Measurements from ENCODE around the gene ZNF146.

Gene ZNF146

DNA sequence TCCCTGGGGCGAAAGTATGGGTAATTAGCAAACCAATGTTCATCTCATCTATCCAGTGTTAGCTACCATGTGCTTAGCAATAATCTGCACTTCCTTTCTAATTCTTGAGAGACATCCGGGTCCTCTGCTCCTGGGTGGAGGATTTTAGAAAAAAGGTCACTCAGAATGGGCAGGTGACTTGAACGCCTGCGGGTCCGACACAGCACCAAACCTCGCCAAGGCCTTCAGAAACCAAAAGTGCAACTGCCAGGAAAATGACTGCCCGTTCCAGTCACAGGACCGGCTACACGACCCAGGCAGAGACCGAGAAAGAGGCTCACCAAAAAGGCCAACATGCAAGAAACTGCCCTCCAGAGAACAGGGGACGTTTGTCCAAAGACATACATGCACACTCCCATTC lies 39.9 kb downstream of the ZNF146 start:
- TF ChIP-seq SIN3A (IDR thresholded peaks at IDR 0.05; ENCODE audit: borderline replicate concordance, insufficient read depth, low read length) (no peak), FOXP2 (optimal IDR thresholded peaks at IDR 0.05; ENCODE audit: borderline replicate concordance, extremely low read depth, extremely low read length, insufficient read depth) (no peak), POLR2AphosphoS5 (IDR thresholded peaks at IDR 0.05; ENCODE audit: low read depth, low read length) (no peak), TAF1 (IDR thresholded peaks at IDR 0.05; ENCODE audit: borderline replicate concordance, insufficient read depth, low read length) (no peak)
- TF ChIP-seq, protein P1, sequence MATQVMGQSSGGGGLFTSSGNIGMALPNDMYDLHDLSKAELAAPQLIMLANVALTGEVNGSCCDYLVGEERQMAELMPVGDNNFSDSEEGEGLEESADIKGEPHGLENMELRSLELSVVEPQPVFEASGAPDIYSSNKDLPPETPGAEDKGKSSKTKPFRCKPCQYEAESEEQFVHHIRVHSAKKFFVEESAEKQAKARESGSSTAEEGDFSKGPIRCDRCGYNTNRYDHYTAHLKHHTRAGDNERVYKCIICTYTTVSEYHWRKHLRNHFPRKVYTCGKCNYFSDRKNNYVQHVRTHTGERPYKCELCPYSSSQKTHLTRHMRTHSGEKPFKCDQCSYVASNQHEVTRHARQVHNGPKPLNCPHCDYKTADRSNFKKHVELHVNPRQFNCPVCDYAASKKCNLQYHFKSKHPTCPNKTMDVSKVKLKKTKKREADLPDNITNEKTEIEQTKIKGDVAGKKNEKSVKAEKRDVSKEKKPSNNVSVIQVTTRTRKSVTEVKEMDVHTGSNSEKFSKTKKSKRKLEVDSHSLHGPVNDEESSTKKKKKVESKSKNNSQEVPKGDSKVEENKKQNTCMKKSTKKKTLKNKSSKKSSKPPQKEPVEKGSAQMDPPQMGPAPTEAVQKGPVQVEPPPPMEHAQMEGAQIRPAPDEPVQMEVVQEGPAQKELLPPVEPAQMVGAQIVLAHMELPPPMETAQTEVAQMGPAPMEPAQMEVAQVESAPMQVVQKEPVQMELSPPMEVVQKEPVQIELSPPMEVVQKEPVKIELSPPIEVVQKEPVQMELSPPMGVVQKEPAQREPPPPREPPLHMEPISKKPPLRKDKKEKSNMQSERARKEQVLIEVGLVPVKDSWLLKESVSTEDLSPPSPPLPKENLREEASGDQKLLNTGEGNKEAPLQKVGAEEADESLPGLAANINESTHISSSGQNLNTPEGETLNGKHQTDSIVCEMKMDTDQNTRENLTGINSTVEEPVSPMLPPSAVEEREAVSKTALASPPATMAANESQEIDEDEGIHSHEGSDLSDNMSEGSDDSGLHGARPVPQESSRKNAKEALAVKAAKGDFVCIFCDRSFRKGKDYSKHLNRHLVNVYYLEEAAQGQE (IDR thresholded peaks at IDR 0.05; ENCODE audit: insufficient read depth in 1 of 2, low read depth in 2 of 2, low read length in 2 of 2), result no peak

DNA sequence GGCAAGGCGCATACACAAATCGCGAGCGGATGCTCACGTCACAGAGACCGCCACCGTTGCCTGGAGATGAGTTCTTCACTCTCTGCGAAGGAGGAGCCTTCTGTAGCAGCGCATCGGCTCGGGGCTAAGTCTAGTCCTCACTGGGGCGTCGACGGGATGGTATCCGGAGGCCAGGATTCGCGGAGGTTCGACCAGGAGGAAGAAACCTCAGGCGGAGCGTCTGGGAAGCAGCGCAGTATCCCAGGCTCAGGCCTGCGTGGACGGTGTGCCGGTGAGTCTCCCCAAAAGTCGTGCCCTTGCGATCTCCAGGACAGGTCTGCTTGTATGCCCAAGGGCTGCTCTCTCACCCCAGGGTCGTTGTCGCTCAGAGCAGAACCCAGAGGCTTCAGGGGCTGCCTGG lies 40.4 kb downstream of the ZNF146 start:
- TF ChIP-seq FOXP2 (optimal IDR thresholded peaks at IDR 0.05; ENCODE audit: borderline replicate concordance, extremely low read depth, extremely low read length, insufficient read depth) (no peak), SIN3A (IDR thresholded peaks at IDR 0.05; ENCODE audit: borderline replicate concordance, insufficient read depth, low read length) (no peak), TAF1 (IDR thresholded peaks at IDR 0.05; ENCODE audit: borderline replicate concordance, insufficient read depth, low read length) (no peak)

DNA sequence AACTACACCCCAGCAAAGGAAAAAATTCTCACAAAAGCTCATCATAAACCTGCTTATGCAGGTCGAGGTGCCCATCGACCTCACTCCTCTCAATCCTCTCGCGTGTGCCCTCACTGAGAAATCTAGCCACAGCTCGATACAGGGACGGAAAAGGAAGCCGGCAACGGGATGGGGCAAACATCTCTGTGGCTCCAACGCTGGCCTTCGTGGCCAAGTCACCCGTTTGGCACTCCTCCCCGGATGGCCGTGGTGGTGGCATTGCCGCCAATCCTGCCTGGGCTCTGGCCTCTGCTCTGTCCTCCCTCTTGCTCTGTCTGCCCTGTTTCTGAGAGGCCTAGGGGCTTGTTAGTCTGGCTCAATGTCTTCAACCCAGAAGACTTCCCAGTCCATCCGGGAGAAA lies 41.2 kb downstream of the ZNF146 start:
- TF ChIP-seq FOXP2 (optimal IDR thresholded peaks at IDR 0.05; ENCODE audit: borderline replicate concordance, extremely low read depth, extremely low read length, insufficient read depth) (no peak), POLR2AphosphoS5 (IDR thresholded peaks at IDR 0.05; ENCODE audit: low read depth, low read length) (no peak), TAF1 (IDR thresholded peaks at IDR 0.05; ENCODE audit: borderline replicate concordance, insufficient read depth, low read length) (no peak), SIN3A (IDR thresholded peaks at IDR 0.05; ENCODE audit: borderline replicate concordance, insufficient read depth, low read length) (no peak)
- TF ChIP-seq, protein P1 (IDR thresholded peaks at IDR 0.05; ENCODE audit: insufficient read depth in 1 of 2, low read depth in 2 of 2, low read length in 2 of 2), result no peak

DNA sequence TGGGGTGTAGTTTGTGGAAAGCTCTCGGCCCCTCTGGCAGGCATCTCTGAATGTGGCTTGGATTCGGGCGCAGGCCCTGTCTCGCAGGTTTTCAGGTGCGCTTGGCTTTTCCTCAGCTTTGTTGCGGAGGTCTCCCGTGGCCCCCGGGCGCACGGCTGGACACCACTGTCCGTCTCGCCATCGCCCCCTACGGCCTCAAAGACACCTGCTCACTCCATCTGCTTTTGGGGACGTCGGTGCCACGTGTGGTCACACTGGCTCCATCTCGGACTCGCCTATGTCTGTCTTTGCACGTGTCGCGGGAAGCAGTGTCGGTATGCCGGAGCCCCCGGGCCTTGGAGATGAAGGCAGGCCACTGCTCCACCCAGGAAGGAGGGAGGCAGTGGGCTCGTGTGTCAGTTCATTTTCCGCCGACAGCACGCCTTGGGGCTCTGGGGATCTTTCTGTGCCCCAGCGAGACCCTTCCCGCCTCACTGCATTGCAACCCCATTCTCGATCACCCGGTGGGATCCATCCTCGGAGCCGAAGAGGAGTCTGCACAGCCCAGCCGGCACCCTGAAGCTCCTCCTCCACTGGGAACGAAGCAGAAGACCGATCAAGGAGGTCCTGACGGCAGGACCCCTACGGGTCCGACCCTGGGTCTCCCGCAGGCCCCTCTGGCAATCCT lies 42.1 kb downstream of the ZNF146 start:
- TF ChIP-seq TAF1 (IDR thresholded peaks at IDR 0.05; ENCODE audit: borderline replicate concordance, insufficient read depth, low read length) (no peak), FOXP2 (optimal IDR thresholded peaks at IDR 0.05; ENCODE audit: borderline replicate concordance, extremely low read depth, extremely low read length, insufficient read depth) (no peak), SIN3A (IDR thresholded peaks at IDR 0.05; ENCODE audit: borderline replicate concordance, insufficient read depth, low read length) (no peak), POLR2AphosphoS5 (IDR thresholded peaks at IDR 0.05; ENCODE audit: low read depth, low read length) (no peak)
- TF ChIP-seq, protein P1 (IDR thresholded peaks at IDR 0.05; ENCODE audit: insufficient read depth in 1 of 2, low read depth in 2 of 2, low read length in 2 of 2), result no peak

DNA sequence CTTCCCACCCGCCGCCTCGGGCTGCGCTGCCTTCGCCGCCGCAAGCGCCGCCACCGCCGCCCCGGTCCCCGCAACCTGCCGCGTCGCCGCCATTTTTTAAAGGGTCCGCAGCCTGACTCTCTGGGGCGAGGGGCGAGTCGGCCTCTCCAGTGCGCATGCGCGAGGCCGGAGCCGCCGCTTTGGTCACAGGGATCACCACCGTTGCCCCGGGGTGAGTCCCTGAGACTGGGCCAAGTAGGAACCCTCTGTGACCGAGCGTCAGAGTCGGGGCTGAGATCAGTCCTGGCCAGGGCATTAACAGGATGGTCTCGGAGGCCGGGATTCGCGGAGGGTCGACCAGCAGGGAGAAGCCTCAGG lies 42.6 kb downstream of the ZNF146 start:
- TF ChIP-seq POLR2AphosphoS5 (IDR thresholded peaks at IDR 0.05; ENCODE audit: low read depth, low read length) (no peak), SIN3A (IDR thresholded peaks at IDR 0.05; ENCODE audit: borderline replicate concordance, insufficient read depth, low read length) (no peak), TAF1 (IDR thresholded peaks at IDR 0.05; ENCODE audit: borderline replicate concordance, insufficient read depth, low read length) (no peak), FOXP2 (optimal IDR thresholded peaks at IDR 0.05; ENCODE audit: borderline replicate concordance, extremely low read depth, extremely low read length, insufficient read depth) (no peak)
- TF ChIP-seq, protein P1 (IDR thresholded peaks at IDR 0.05; ENCODE audit: insufficient read depth in 1 of 2, low read depth in 2 of 2, low read length in 2 of 2), result no peak
